Nephron (organoid): ENCODE results near the gene ARFGEF3.

ENCODE experiments used
- H3K27ac Mint-ChIP-seq, 3 experiments: 2 replicates each; pipeline ENCODE4 v1.8.0; 2020; ENCODE audit warnings: mixed read lengths in 3 of 3, mild to moderate bottlenecking in 2 of 3, moderate library complexity in 1 of 3
- H3K27me3 Mint-ChIP-seq: 2 replicates; pipeline ENCODE4 v1.8.0; 2021; ENCODE audit warnings: low read depth, mild to moderate bottlenecking, moderate library complexity, mixed read lengths
- H3K36me3 Mint-ChIP-seq: 2 replicates; pipeline ENCODE4 v1.8.0; 2020; ENCODE audit warnings: low read depth, mixed read lengths
- H3K4me1 Mint-ChIP-seq: 2 replicates; pipeline ENCODE4 v1.8.0; 2020; ENCODE audit warnings: mixed read lengths
- H3K4me3 Mint-ChIP-seq, 3 experiments: 2 replicates each; pipeline ENCODE4 v1.8.0; 2020; ENCODE audit warnings: mild to moderate bottlenecking in 3 of 3, mixed read lengths in 3 of 3, moderate library complexity in 2 of 3
- H3K9me3 Mint-ChIP-seq: 2 replicates; pipeline ENCODE4 v1.8.0; 2020; ENCODE audit warnings: mixed read lengths
- CTCF ChIP-seq, 3 experiments: fragments of 200-600 bp; sonication (generic); IDR thresholded peaks; one replicate each; pipeline ENCODE4 v1.5.0; 2021; ENCODE audit warnings: antibody characterized with exemption in 3 of 3; ENCODE audit not compliant: unreplicated experiment in 3 of 3

The ARFGEF3 gene

DNA sequence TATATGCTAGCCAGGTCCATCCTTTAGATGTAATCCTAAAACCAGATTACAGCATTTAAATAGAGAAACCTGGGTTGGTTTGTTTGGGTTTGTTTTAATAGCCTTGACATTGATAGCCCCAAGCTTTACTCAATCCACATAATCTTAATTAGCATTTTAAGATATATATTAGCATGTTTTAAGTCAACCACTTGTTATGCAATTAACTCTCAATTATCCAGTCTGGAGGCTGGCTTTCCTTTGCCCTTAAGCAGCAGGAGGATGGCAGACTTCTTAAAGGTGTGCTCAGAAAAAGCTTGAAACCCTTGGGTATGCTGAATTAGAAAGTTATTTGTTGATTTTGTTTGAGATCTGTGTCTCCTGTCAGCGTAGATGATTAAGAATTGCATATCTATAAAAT lies 169.7 kb downstream of the ARFGEF3 start:
- Mint-ChIP-seq H3K27ac (no peak overlapping the region), H3K27me3 (peaks cover 8% of the 10 kb centered on the region), H3K9me3 (no peaks in the 10 kb centered on the region), H3K36me3 (no peaks in the 10 kb centered on the region), H3K4me1 (no peaks in the 10 kb centered on the region), H3K4me3 (no peak overlapping the region)
- TF ChIP-seq CTCF (IDR thresholded peaks at IDR 0.05; ENCODE audit: unreplicated experiment in 3 of 3): no peak

- Mint-ChIP-seq H3K4me3 (no peak overlapping the region), H3K36me3 (no peaks in the 10 kb centered on the region), H3K27me3 (peaks cover 8% of the 10 kb centered on the region), H3K4me1 (no peaks in the 10 kb centered on the region), H3K27ac (peak overlapping the region in 1 of 3 experiments; percentile 39), H3K9me3 (no peaks in the 10 kb centered on the region)
- no peak for TF ChIP-seq CTCF (IDR thresholded peaks at IDR 0.05; ENCODE audit: unreplicated experiment in 3 of 3)
These were observed 170.2 kb downstream of the ARFGEF3 start for GRCh38 chr6:138331984-138332383.

DNA sequence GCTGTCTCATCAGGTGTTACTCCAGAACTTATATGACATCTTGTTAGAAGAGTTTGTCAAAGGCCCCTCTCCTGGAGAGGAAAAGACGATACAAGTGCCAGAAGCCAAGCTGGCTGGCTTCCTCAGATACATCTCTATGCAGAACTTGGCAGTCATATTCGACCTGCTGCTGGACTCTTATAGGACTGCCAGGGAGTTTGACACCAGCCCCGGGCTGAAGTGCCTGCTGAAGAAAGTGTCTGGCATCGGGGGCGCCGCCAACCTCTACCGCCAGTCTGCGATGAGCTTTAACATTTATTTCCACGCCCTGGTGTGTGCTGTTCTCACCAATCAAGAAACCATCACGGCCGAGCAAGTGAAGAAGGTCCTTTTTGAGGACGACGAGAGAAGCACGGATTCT lies 172.3 kb downstream of the ARFGEF3 start:
- Mint-ChIP-seq H3K27me3 (peaks cover 8% of the 10 kb centered on the region), H3K4me1 (no peaks in the 10 kb centered on the region), H3K4me3 (no peak overlapping the region), H3K36me3 (no peaks in the 10 kb centered on the region), H3K27ac (no peak overlapping the region), H3K9me3 (no peaks in the 10 kb centered on the region)
- no peak for TF ChIP-seq CTCF (IDR thresholded peaks at IDR 0.05; ENCODE audit: unreplicated experiment in 3 of 3)

GRCh38 chr6:138334963-138335362 lies 173.2 kb downstream of the ARFGEF3 start:
- TF ChIP-seq CTCF (IDR thresholded peaks at IDR 0.05; ENCODE audit: unreplicated experiment in 3 of 3): no peak
- Mint-ChIP-seq H3K4me3 (no peak overlapping the region), H3K27me3 (peaks cover 8% of the 10 kb centered on the region), H3K4me1 (no peaks in the 10 kb centered on the region), H3K27ac (no peak overlapping the region), H3K36me3 (no peaks in the 10 kb centered on the region), H3K9me3 (no peaks in the 10 kb centered on the region)

DNA sequence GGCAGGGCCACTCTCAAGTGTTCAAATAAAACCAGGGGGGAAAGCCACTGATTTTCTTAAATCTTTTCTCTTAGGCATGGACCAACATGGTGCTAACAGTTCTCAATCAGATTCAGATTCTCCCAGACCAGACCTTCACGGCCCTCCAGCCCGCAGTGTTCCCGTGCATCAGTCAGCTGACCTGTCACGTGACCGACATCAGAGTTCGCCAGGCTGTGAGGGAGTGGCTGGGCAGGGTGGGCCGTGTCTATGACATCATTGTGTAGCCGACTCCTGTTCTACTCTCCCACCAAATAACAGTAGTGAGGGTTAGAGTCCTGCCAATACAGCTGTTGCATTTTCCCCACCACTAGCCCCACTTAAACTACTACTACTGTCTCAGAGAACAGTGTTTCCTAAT lies 174.5 kb downstream of the ARFGEF3 start:
- H3K4me1 Mint-ChIP-seq: no peaks in the 10 kb centered on the region

More for the DNA sequence above, 174.5 kb downstream of the ARFGEF3 start:
- Mint-ChIP-seq H3K36me3 (no peaks in the 10 kb centered on the region), H3K4me3 (no peak overlapping the region), H3K9me3 (no peaks in the 10 kb centered on the region), H3K27ac (no peak overlapping the region), H3K27me3 (peaks cover 8% of the 10 kb centered on the region)
- TF ChIP-seq CTCF (IDR thresholded peaks at IDR 0.05; ENCODE audit: unreplicated experiment in 3 of 3): no peak
